Measurements from ENCODE around the gene SH3TC2.
"Not testable (repeated sequence)": the region's sequence is repeated elsewhere in the genome, so short reads cannot be mapped to it uniquely, and the experiment has no call there.

Gene SH3TC2

GRCh38 chr5:149063017-149063687 is at the start of gene SH3TC2:
TSS of gene SH3TC2 (minus strand) at chr5:149063062. CDS start at chr5:149063022, 40 bp downstream.
- DNase-seq, result no peak

GRCh38 chr5:149110406-149110805 is 47.5 kb upstream of the SH3TC2 start:
- DNase-seq, result no peak

GRCh38 chr5:149108651-149109280 is 45.9 kb upstream of the SH3TC2 start:
- DNase-seq, result no peak

GRCh38 chr5:149100331-149100730 is 37.5 kb upstream of the SH3TC2 start:
- no peak for DNase-seq

- no peak for DNase-seq
Observed at GRCh38 chr5:149099920-149100319, 37.1 kb upstream of the SH3TC2 start.

GRCh38 chr5:149094996-149095395 is 32.1 kb upstream of the SH3TC2 start:
- no peak for DNase-seq

- DNase-seq, result no peak
Observed at GRCh38 chr5:149093625-149094024, 30.8 kb upstream of the SH3TC2 start.

GRCh38 chr5:149089796-149090195 is 26.9 kb upstream of the SH3TC2 start:
- DNase-seq, result no peak

- no peak for DNase-seq
Observed at GRCh38 chr5:149088686-149089085, 25.8 kb upstream of the SH3TC2 start.

- DNase-seq, result no peak
Observed at GRCh38 chr5:149083846-149084245, 21.0 kb upstream of the SH3TC2 start.

GRCh38 chr5:149082271-149082670 is 19.4 kb upstream of the SH3TC2 start:
- DNase-seq, result no peak

- DNase-seq, result no peak
Observed at GRCh38 chr5:149080294-149080693, 17.4 kb upstream of the SH3TC2 start.

- no peak for DNase-seq
Observed at GRCh38 chr5:149079883-149080282, 17.0 kb upstream of the SH3TC2 start.

GRCh38 chr5:149074071-149074470 is 11.2 kb upstream of the SH3TC2 start:
- not testable (repeated sequence) for DNase-seq

- DNase-seq, result no peak
Observed at GRCh38 chr5:149073213-149073612, 10.4 kb upstream of the SH3TC2 start.

- DNase-seq, result no peak
Observed at GRCh38 chr5:149072791-149073190, 9.9 kb upstream of the SH3TC2 start.

- DNase-seq, result no peak
Observed at GRCh38 chr5:149072376-149072775, 9.5 kb upstream of the SH3TC2 start.

GRCh38 chr5:149071756-149072155 is 8.9 kb upstream of the SH3TC2 start:
- DNase-seq, result no peak

GRCh38 chr5:149071216-149071615 is 8.4 kb upstream of the SH3TC2 start:
- DNase-seq, result no peak

GRCh38 chr5:149069711-149070110 is 6.8 kb upstream of the SH3TC2 start:
- DNase-seq, result no peak

- DNase-seq, result no peak
Observed at GRCh38 chr5:149063896-149064478, 1.1 kb upstream of the SH3TC2 start.

GRCh38 chr5:149062371-149063016 is 368 bp downstream of the SH3TC2 start:
- no peak for DNase-seq

- no peak for DNase-seq
Observed at GRCh38 chr5:149061341-149061740, 1.5 kb downstream of the SH3TC2 start.

- no peak for DNase-seq
Observed at GRCh38 chr5:149060325-149060724, 2.5 kb downstream of the SH3TC2 start.
